Measurements from ENCODE around the gene ART4. TPM values are rescaled to one million over a fixed set of nuclear protein-coding genes. Genes with fewer than 3 reads are reported as not detected.

ART4 gene
- total RNA-seq, 1 donor from 2014 or later, result 3.5 TPM

GRCh38 chr12:14824012-14824634 is 19.2 kb downstream of the ART4 start:
- Mint-ChIP-seq H3K4me3 (ENCODE audit: unreplicated experiment) (no peak overlapping the region), H3K27ac (ENCODE audit: unreplicated experiment) (no peak overlapping the region), H3K36me3 (ENCODE audit: low read depth, unreplicated experiment) (no peaks in the 10 kb centered on the region), H3K4me1 (ENCODE audit: unreplicated experiment) (no peaks in the 10 kb centered on the region), H3K9me3 (ENCODE audit: unreplicated experiment) (no peaks in the 10 kb centered on the region), H3K27me3 (ENCODE audit: unreplicated experiment) (no peaks in the 10 kb centered on the region)
- TF ChIP-seq, protein P1, sequence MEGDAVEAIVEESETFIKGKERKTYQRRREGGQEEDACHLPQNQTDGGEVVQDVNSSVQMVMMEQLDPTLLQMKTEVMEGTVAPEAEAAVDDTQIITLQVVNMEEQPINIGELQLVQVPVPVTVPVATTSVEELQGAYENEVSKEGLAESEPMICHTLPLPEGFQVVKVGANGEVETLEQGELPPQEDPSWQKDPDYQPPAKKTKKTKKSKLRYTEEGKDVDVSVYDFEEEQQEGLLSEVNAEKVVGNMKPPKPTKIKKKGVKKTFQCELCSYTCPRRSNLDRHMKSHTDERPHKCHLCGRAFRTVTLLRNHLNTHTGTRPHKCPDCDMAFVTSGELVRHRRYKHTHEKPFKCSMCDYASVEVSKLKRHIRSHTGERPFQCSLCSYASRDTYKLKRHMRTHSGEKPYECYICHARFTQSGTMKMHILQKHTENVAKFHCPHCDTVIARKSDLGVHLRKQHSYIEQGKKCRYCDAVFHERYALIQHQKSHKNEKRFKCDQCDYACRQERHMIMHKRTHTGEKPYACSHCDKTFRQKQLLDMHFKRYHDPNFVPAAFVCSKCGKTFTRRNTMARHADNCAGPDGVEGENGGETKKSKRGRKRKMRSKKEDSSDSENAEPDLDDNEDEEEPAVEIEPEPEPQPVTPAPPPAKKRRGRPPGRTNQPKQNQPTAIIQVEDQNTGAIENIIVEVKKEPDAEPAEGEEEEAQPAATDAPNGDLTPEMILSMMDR (IDR thresholded peaks at IDR 0.05; ENCODE audit: unreplicated experiment), result no peak
- no peak for DNase-seq (ENCODE audit: low spot score)

DNA sequence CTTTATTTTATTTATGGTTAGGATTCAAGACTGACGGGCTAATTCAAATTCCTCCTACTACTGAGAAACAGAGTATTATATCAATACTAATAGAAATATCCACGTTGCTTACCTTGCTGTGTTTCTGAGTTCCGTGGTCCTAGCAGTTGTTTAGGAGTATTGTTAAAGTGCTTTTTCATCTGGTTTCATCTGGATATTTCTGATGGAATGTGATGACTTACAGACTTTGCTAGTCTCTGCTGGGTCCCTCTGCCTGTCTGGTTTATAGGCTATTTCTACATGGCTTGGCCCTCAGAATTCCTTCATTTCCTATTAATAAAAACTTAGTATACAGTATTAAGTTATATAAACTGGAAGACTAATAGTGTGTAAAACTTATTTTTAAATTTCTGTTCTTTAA is 29.3 kb downstream of the ART4 start, which contains the start of gene SMCO3:
Gene SMCO3, minus strand, starts transcription at position 169 of the 400 bp plus-strand sequence. CDS start 7,502 bp downstream, outside the sequence.
- Mint-ChIP-seq H3K9me3 (ENCODE audit: unreplicated experiment) (no peaks in the 10 kb centered on the region), H3K4me1 (ENCODE audit: unreplicated experiment) (peaks cover 12% of the 10 kb centered on the region), H3K36me3 (ENCODE audit: low read depth, unreplicated experiment) (no peaks in the 10 kb centered on the region), H3K4me3 (ENCODE audit: unreplicated experiment) (no peak within 1 kb of the TSS), H3K27me3 (ENCODE audit: unreplicated experiment) (peaks cover 4% of the 10 kb centered on the region), H3K27ac (ENCODE audit: unreplicated experiment) (peak within 1 kb of the TSS; percentile 49)
- TF ChIP-seq, protein P1 (IDR thresholded peaks at IDR 0.05; ENCODE audit: unreplicated experiment), result no peak
- no peak for DNase-seq (ENCODE audit: low spot score)

- Mint-ChIP-seq H3K27me3 (ENCODE audit: unreplicated experiment) (peaks cover 4% of the 10 kb centered on the region), H3K4me3 (ENCODE audit: unreplicated experiment) (no peak overlapping the region), H3K36me3 (ENCODE audit: low read depth, unreplicated experiment) (no peaks in the 10 kb centered on the region), H3K9me3 (ENCODE audit: unreplicated experiment) (no peaks in the 10 kb centered on the region), H3K27ac (ENCODE audit: unreplicated experiment) (no peak overlapping the region), H3K4me1 (ENCODE audit: unreplicated experiment) (peaks cover 10% of the 10 kb centered on the region)
- TF ChIP-seq, protein P1 (IDR thresholded peaks at IDR 0.05; ENCODE audit: unreplicated experiment), result no peak
- DNase-seq (ENCODE audit: low spot score), result no peak
These were observed 31.8 kb downstream of the ART4 start for GRCh38 chr12:14811486-14811885.

DNA sequence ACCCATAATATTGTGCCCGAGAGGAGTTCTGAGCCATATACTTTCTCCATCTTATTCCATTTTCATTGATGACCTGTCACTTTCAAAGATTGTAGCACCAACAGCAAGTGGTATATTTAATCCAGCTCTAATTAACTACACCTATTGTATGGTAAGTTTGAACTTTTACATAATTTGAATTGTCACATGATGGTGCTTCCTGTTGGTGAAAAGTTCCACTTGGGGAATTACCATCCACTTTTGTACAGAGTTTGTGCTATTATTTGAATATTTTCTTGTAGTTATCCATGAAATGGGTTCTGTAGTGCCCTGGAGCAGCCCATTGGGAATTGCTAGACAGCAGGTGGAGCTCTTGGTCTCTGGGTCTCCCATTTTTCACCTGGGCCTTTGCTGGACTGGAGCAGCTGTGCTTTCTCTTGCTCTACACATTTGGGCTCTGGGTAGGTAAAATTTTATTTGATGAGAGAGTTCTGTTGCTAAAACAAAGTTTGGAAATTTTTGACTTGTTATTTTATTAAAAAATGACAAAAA is 32.3 kb downstream of the ART4 start:
- H3K4me3 Mint-ChIP-seq (ENCODE audit: unreplicated experiment), result no peak overlapping the region
- peaks cover 10% of the 10 kb centered on the region for H3K4me1 Mint-ChIP-seq (ENCODE audit: unreplicated experiment)
- H3K9me3 Mint-ChIP-seq (ENCODE audit: unreplicated experiment), result no peaks in the 10 kb centered on the region
- H3K27ac Mint-ChIP-seq (ENCODE audit: unreplicated experiment), result no peak overlapping the region
- H3K36me3 Mint-ChIP-seq (ENCODE audit: low read depth, unreplicated experiment), result no peaks in the 10 kb centered on the region
- H3K27me3 Mint-ChIP-seq (ENCODE audit: unreplicated experiment), result peaks cover 4% of the 10 kb centered on the region
- DNase-seq (ENCODE audit: low spot score), result peak; percentile 53
- TF ChIP-seq, protein P1 (IDR thresholded peaks at IDR 0.05; ENCODE audit: unreplicated experiment), result no peak
